AG10803 (cell line): ENCODE measurements around the gene SETD4.
A peak's percentile ranks its signal among the peaks of the same experiment; 100 is the strongest.

ENCODE experiments used
- DNase-seq: peaks from one replicate; pipeline ENCODE4 v3.0.0; 2010; ENCODE audit warnings: low read depth
- H3K4me3 ChIP-seq: 2 replicates; pipeline ENCODE4 v1.5.1; 2011; ENCODE audit warnings: mild to moderate bottlenecking, low read length, control low read depth
- CTCF ChIP-seq: conservative IDR thresholded peaks from 2 replicates; pipeline ENCODE4 v1.5.1; 2011; ENCODE audit warnings: mild to moderate bottlenecking, low read length, control low read depth, inconsistent platforms

SETD4 gene

DNA sequence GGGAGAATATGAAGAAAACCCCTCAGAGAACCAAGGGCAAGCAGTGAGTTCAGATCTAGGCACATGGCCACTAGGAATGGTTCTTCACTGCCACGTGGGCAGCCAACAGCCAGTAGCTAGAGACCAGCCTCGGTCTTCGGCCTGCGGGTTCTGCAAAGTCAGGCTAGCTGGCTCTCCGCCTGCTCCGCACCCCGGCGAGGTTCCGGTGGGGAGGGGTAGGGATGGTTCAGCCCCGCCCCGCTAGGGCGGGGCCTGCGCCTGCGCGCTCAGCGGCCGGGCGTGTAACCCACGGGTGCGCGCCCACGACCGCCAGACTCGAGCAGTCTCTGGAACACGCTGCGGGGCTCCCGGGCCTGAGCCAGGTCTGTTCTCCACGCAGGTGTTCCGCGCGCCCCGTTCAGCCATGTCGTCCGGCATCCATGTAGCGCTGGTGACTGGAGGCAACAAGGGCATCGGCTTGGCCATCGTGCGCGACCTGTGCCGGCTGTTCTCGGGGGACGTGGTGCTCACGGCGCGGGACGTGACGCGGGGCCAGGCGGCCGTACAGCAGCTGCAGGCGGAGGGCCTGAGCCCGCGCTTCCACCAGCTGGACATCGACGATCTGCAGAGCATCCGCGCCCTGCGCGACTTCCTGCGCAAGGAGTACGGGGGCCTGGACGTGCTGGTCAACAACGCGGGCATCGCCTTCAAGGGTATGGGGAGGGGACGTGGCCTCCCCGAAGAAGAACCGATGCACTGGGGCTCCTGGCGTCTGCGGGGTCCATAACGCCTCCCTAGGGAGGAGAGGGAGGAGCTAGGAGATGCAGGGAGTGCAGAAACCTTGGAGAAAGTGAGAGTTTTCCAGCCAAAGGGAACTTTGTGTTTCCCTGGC is 9.6 kb upstream of the SETD4 start, which contains the start of gene CBR1:
CBR1 (plus strand) TSS at position 312 of the 871 bp plus-strand sequence; CDS start at position 404, 92 bp downstream.
- TF ChIP-seq CTCF: no peak
- DNase-seq: peak; percentile 95
- H3K4me3 ChIP-seq: peak within 1 kb of the TSS; percentile 95

DNA sequence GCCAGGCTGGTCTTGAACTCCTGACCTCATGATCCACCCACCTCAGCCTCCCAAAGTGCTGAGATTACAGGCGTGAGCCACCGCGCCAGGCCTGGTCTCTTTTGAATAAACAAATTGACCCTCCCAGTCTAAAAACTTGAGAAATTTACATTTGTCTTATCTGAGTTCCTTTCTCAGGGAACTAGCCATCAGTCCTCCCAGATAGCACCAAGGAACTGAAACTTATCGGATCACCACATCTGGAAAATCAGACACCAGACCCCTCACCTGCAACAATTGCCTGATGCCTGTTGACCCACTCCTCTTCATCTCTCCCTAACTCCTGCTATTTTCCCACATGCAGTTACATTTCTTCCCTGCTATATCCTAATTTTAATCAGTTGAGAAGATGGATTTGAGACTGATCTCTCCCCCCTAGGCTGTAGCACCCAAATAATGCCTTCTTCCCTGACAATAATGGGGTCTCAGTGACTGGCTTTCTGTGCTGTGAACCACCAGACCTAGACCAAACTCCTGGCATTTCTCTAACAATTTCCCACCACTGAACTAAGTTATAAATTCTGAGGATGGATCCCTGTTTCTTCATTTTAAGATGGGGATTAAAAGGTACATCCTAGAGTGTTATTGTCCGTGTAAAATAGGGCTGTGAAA is 8.5 kb upstream of the SETD4 start:
- H3K4me3 ChIP-seq: no peak overlapping the region
- no peak for TF ChIP-seq CTCF
- DNase-seq: no peak

DNA sequence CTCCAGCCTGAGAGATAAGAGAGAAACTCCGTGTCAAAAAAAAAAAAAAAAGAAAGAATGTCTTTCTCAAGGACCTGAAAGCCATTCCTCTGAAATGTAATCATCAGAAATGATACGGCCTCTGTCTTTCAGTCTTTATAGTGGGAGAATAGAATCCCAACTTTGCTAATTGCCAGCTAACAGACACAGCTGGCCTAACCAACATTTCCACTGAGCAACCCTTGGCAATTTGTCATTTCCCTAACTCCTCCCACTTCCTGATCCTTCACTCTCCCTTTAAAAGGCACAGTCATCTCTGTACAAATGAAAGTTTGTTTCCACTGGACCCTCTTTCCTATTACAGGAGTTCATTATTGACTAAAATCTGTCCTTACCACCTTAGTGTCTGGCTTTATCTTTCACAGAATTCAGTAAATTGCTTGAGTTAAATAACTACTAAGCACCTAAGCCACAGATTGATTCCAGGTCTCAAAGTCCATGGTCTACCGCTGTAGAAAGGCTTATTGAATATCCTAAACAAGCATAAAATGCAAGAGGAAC is 5.2 kb upstream of the SETD4 start:
- no peak for TF ChIP-seq CTCF
- peak; percentile 60 for DNase-seq
- no peak overlapping the region for H3K4me3 ChIP-seq

DNA sequence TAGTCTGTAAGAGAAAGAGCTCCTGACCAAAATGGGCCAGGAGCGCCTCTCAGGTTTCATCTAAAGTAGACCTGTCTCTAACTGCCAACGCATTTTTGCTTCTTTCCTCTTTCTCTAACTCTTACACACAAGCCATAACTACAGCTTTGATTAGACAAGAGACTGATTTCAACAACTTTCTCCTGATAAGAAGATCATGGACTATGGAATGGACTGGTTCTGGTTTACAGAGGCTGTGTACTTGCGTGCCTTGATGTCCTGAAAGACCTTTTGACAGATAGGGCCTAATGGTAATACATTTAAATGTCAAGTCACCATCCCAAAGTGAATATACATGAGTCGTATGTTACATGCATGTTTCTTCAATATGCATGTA is 3.7 kb upstream of the SETD4 start:
- no peak for DNase-seq
- no peak overlapping the region for H3K4me3 ChIP-seq
- no peak for TF ChIP-seq CTCF

- no peak for DNase-seq
- H3K4me3 ChIP-seq: no peak overlapping the region
- TF ChIP-seq CTCF: no peak
Observed at GRCh38 chr21:36063375-36064084, 3.2 kb upstream of the SETD4 start.

DNA sequence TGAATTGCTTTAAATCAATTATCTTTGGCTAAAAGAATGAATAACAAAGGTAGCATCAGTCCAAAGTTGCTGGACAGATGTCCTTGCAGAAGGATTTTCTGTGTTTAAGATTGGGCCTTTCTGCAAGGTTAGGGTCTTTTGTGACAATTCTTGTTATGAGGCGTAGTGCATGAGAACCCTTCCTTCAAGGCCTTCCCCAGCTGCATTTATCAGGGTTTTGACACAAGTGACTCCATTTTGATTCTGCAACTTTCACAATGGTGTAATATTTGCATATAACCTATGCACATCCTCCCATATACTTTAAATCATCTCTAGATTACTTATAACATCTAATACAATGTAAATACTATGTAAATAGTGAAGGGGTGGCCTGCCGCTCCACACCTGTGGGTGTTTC is 1.1 kb upstream of the SETD4 start:
- DNase-seq: no peak
- H3K4me3 ChIP-seq: no peak overlapping the region
- no peak for TF ChIP-seq CTCF
